Body of pancreas (tissue), 4 donors: Measurements from ENCODE around the gene EFHB. TPM values are rescaled to one million over a fixed set of nuclear protein-coding genes. Genes with fewer than 3 reads are reported as not detected.
"Not testable (repeated sequence)": the region's sequence is repeated elsewhere in the genome, so short reads cannot be mapped to it uniquely, and the experiment has no call there.

Experiments used
- ATAC-seq: fragments of 150-250 bp; one replicate; pipeline ENCODE4 v1.9.1; 2016
- DNase-seq, 4 donors: peaks; one replicate each; pipeline ENCODE4 v3.0.0-alpha.2; 2019
- H3K27ac ChIP-seq, 4 donors: fragments of 200-600 bp; sonication (generic); 1 replicate in 3 of 4; 2 replicates in 1 of 4; pipeline versions ENCODE4 v1.5.1 to v1.6.1; 2016 to 2019; ENCODE audit warnings: mild to moderate bottlenecking in 1 of 4, mixed read lengths in 1 of 4, moderate library complexity in 1 of 4
- H3K27me3 ChIP-seq, 2 donors: fragments of 200-600 bp; sonication (generic); one replicate each; pipeline ENCODE4 v1.6.0; 2016; ENCODE audit warnings: mild to moderate bottlenecking in 1 of 2
- H3K36me3 ChIP-seq, 2 donors: fragments of 200-600 bp; sonication (generic); replicated peaks in 1 of 2; 2 replicates each; pipeline ENCODE4 v1.5.1; 2016; ENCODE audit warnings: low read depth in 2 of 2; ENCODE audit not compliant: insufficient read depth in 1 of 2
- H3K4me1 ChIP-seq: fragments of 200-600 bp; sonication (generic); one replicate; pipeline ENCODE4 v1.6.0; 2016
- H3K4me3 ChIP-seq, 2 donors: fragments of 200-600 bp; sonication (generic); 1 replicate in 1 of 2; 2 replicates in 1 of 2; pipeline ENCODE4 v1.5.1; 2016 to 2019
- H3K9me3 ChIP-seq, 3 donors: fragments of 200-600 bp; sonication (generic); 1 replicate in 2 of 3; 2 replicates in 1 of 3; pipeline ENCODE4 v1.5.1; 2016
- CTCF ChIP-seq, 7 experiments: fragments of 450-650 bp in 4 of 7; fragments of 200-600 bp in 3 of 7; sonication (generic) in 3 of 7; IDR thresholded peaks; one replicate each; pipeline ENCODE4 v1.5.1; 2016 to 2019; ENCODE audit warnings: antibody characterized with exemption in 7 of 7
- POLR2A ChIP-seq, 3 donors: fragments of 450-650 bp; IDR thresholded peaks; one replicate each; pipeline ENCODE4 v1.6.1; 2016; ENCODE audit warnings: antibody characterized with exemption in 3 of 3, mild to moderate bottlenecking in 2 of 3
- WGBS, 2 donors: methylation state at CpG; one replicate each; pipeline ENCODE4 v1.1.5; 2017; 5-methylcytosine and 5-hydroxymethylcytosine counted together
- intact Hi-C: fragments of 100-400 bp; cut with DNase I; formaldehyde crosslinking; loops from one replicate; pipeline ENCODE4 v1.15.1; 2023
- total RNA-seq, 2 donors: library from RNA; depleted of rRNA; stranded (reverse); fragments of >200 nt; gene quantifications; one replicate each; pipeline ENCODE4 v1.1.0, GENCODE V29; 2016

EFHB gene
- total RNA-seq, 2 donors from 2014 or later: 1.3 TPM; not detected in 1

DNA sequence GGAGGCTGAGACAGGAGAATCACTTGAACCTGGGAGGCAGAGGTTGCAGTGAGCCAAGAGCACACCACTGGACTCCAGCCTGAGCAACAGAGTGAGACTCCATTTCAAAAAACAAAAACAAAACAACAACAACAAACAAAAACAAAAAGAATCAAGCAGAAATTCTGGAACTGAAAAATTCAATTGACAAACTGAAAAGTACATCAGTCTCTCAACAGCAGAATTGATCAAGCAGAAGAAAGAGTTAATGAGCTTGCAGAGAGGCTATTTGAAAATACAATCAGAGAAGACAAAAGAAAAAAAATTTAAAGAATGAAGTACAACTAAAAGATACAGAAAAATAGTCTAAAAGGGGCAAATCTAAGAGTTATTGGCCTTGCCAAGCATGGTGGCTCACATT lies 22.6 kb downstream of the EFHB start:
- Histone ChIP-seq H3K9me3 (no peaks in the 10 kb centered on the region), H3K4me1 (no peaks in the 10 kb centered on the region), H3K4me3 (no peak overlapping the region), H3K27ac (no peak overlapping the region), H3K27me3 (no peaks in the 10 kb centered on the region), H3K36me3 (no peaks in the 10 kb centered on the region)
- intact Hi-C loops: no loop called here
- no peak for TF ChIP-seq POLR2A (IDR thresholded peaks at IDR 0.05)
- no peak for TF ChIP-seq CTCF (IDR thresholded peaks at IDR 0.05)
- ATAC-seq (no peak), DNase-seq (no peak)

- intact Hi-C loops: no loop called here
- 79 to 93% methylated on average over 3 of the region's 3 CpGs for WGBS, 2 donors
- ATAC-seq: no peak
- DNase-seq: no peak
- Histone ChIP-seq H3K4me1 (no peaks in the 10 kb centered on the region), H3K36me3 (no peaks in the 10 kb centered on the region), H3K4me3 (no peak overlapping the region), H3K27ac (no peak overlapping the region), H3K27me3 (no peaks in the 10 kb centered on the region), H3K9me3 (no peaks in the 10 kb centered on the region)
- TF ChIP-seq CTCF (IDR thresholded peaks at IDR 0.05): no peak
- no peak for TF ChIP-seq POLR2A (IDR thresholded peaks at IDR 0.05)
These were observed 26.5 kb downstream of the EFHB start for GRCh38 chr3:19907523-19907922.

DNA sequence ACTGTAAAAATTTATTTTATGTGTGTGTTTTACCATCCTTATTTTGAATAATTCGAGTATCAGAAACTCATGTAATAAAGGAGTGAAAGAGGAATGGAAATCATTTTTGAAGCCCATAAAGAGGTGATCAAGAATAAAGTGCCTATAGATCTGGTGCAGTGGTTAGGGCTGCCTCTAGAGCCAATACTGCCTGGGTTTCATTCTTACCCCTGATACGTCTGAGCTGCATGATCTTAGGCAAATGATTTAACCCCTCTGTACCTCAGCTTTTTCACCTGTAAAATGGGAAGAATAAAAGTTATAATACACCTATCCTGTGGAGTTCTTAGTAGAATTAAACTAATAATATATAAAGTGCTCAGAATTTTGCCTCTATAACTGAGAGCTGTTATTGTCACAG lies 30.4 kb downstream of the EFHB start:
- no peak for ATAC-seq
- 54 to 57% methylated on average over 2 of the region's 2 CpGs for WGBS, 2 donors
- no peak overlapping the region for H3K4me3 ChIP-seq
- H3K9me3 ChIP-seq: no peaks in the 10 kb centered on the region
- H3K27ac ChIP-seq: no peak overlapping the region
- H3K36me3 ChIP-seq: no peaks in the 10 kb centered on the region
- intact Hi-C loops: no loop called here
- peaks cover 18% of the 10 kb centered on the region for H3K4me1 ChIP-seq
- TF ChIP-seq POLR2A (IDR thresholded peaks at IDR 0.05): no peak
- no peak for TF ChIP-seq CTCF (IDR thresholded peaks at IDR 0.05)
- H3K27me3 ChIP-seq: no peaks in the 10 kb centered on the region
- no peak for DNase-seq

GRCh38 chr3:19901918-19902317 lies 32.1 kb downstream of the EFHB start:
- intact Hi-C loops: no loop called here
- Histone ChIP-seq H3K4me1 (peaks cover 20% of the 10 kb centered on the region), H3K27ac (no peak overlapping the region), H3K36me3 (no peaks in the 10 kb centered on the region), H3K9me3 (no peaks in the 10 kb centered on the region), H3K4me3 (no peak overlapping the region), H3K27me3 (no peaks in the 10 kb centered on the region)
- DNase-seq (peak in 3 of 4 donors; percentile 17 to 41 (median 27)), ATAC-seq (peak; percentile 73)
- TF ChIP-seq POLR2A (IDR thresholded peaks at IDR 0.05) (no peak), CTCF (IDR thresholded peaks at IDR 0.05) (no peak)
- 23 to 41% methylated on average over 4 of the region's 4 CpGs for WGBS, 2 donors

DNA sequence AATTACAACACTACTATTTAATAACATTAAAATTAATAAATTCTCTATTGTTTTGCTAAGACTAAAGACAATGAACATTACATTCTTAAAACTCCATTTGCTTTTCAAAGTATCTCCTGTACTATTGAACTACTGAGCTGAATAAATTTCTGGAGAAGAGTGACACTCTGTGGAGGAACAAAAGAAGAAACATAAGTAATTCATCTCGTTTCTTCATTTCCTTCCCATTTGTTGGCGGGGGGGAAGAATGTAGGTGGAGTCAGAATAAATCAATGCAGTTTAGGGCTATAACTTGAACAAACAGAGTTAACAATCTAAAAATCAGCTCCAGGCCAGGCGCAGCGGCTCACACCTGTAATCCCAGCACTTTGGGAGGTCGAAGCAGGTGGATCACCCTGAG lies 32.7 kb downstream of the EFHB start:
- WGBS, 2 donors: 23% methylated on average over 5 of the region's 5 CpGs
- no peak for ATAC-seq
- no peaks in the 10 kb centered on the region for H3K9me3 ChIP-seq

GRCh38 chr3:19899833-19900232 lies 34.2 kb downstream of the EFHB start:
- WGBS, 2 donors: 75 to 86% methylated on average over 7 of the region's 7 CpGs
- H3K4me3 ChIP-seq, intact Hi-C loops, DNase-seq, H3K27ac ChIP-seq, ATAC-seq, H3K36me3 ChIP-seq, H3K9me3 ChIP-seq, H3K27me3 ChIP-seq: not testable (repeated sequence)
- peaks cover 20% of the 10 kb centered on the region for H3K4me1 ChIP-seq

More for the DNA sequence above, 32.7 kb downstream of the EFHB start:
- intact Hi-C loops: no loop called here
- Histone ChIP-seq H3K36me3 (no peaks in the 10 kb centered on the region), H3K4me1 (peaks cover 20% of the 10 kb centered on the region), H3K27me3 (no peaks in the 10 kb centered on the region), H3K27ac (no peak overlapping the region), H3K4me3 (no peak overlapping the region)
- no peak for TF ChIP-seq CTCF (IDR thresholded peaks at IDR 0.05)
- no peak for TF ChIP-seq POLR2A (IDR thresholded peaks at IDR 0.05)
- no peak for DNase-seq
